Gastroesophageal sphincter (tissue), 3 donors: ENCODE measurements around the gene MOB3B.

Source experiments
- CTCF ChIP-seq, 4 experiments: fragments of 200-600 bp in 2 of 4; fragments of 450-650 bp in 2 of 4; sonication (generic) in 1 of 4; IDR thresholded peaks; one replicate each; pipeline ENCODE4 v1.5.1; 2017 to 2019; ENCODE audit warnings: antibody characterized with exemption in 4 of 4, mild to moderate bottlenecking in 2 of 4, moderate library complexity in 2 of 4
- EP300 ChIP-seq: sonication (generic); formaldehyde crosslinking; IDR thresholded peaks from one replicate; pipeline ENCODE4 v1.6.1; 2017; ENCODE audit warnings: antibody characterized with exemption, mild to moderate bottlenecking
- POLR2A ChIP-seq, 2 donors: fragments of 450-650 bp; IDR thresholded peaks; one replicate each; pipeline ENCODE4 v1.6.1; 2017; ENCODE audit warnings: antibody characterized with exemption in 2 of 2, mild to moderate bottlenecking in 2 of 2, moderate library complexity in 1 of 2
- POLR2AphosphoS5 ChIP-seq: sonication (generic); formaldehyde crosslinking; IDR thresholded peaks from one replicate; pipeline ENCODE4 v1.6.1; 2017; ENCODE audit warnings: antibody characterized with exemption

- TF ChIP-seq CTCF (IDR thresholded peaks at IDR 0.05) (no peak), POLR2A (IDR thresholded peaks at IDR 0.05) (no peak), POLR2AphosphoS5 (no peak), EP300 (no peak)
Measured at GRCh38 chr9:27373851-27374250, 155.8 kb downstream of the MOB3B start.
